Stimulated activated naive B cell treated with anti-CD40 and anti-IgM and Interleukin-4, amounts not matched to agents 10 μg/mL and 1 μg/mL and 100 μg/mL, for 72 hours (primary cell): ENCODE measurements around the gene HS6ST3.
A peak's percentile ranks its signal among the peaks of the same experiment; 100 is the strongest.

Experiments
- ATAC-seq, 2 donors: fragments of 150-1000 bp; cut with Tn5 transposase; replicated peaks; 2 replicates each; pipeline ENCODE4 v1.10.0; 2021; ENCODE audit warnings: moderate library complexity in 1 of 2
- DNase-seq: peaks from one replicate; pipeline ENCODE4 v3.0.0; 2021
- H3K27ac Mint-ChIP-seq: one replicate; pipeline ENCODE4 v1.8.0; 2022; ENCODE audit warnings: mild to moderate bottlenecking, mixed read lengths
- H3K27me3 Mint-ChIP-seq, 2 donors: one replicate each; pipeline ENCODE4 v1.8.0; 2022; ENCODE audit warnings: mixed read lengths in 2 of 2
- H3K36me3 Mint-ChIP-seq, 2 donors: one replicate each; pipeline ENCODE4 v1.8.0; 2022; ENCODE audit warnings: mixed read lengths in 2 of 2, mild to moderate bottlenecking in 1 of 2
- H3K4me1 Mint-ChIP-seq, 2 donors: one replicate each; pipeline ENCODE4 v1.8.0; 2022; ENCODE audit warnings: mixed read lengths in 2 of 2, mild to moderate bottlenecking in 1 of 2
- H3K4me3 Mint-ChIP-seq, 2 donors: one replicate each; pipeline ENCODE4 v1.8.0; 2022; ENCODE audit warnings: mild to moderate bottlenecking in 2 of 2, mixed read lengths in 2 of 2, moderate library complexity in 1 of 2
- H3K9me3 Mint-ChIP-seq, 2 donors: one replicate each; pipeline ENCODE4 v1.8.0; 2022; ENCODE audit warnings: mixed read lengths in 2 of 2, mild to moderate bottlenecking in 1 of 2

The HS6ST3 gene

GRCh38 chr13:96431044-96431581, 341.2 kb downstream of the HS6ST3 start:
- Mint-ChIP-seq H3K27ac (no peak overlapping the region), H3K36me3 (no peaks in the 10 kb centered on the region), H3K27me3 (no peaks in the 10 kb centered on the region), H3K4me3 (no peak overlapping the region), H3K4me1 (no peaks in the 10 kb centered on the region), H3K9me3 (peaks cover 0 to 18% of the 10 kb centered on the region in 2 donors)
- DNase-seq (no peak), ATAC-seq (no peak)

- H3K36me3 Mint-ChIP-seq, result no peaks in the 10 kb centered on the region
- no peak overlapping the region for H3K4me3 Mint-ChIP-seq
- no peaks in the 10 kb centered on the region for H3K4me1 Mint-ChIP-seq
- peaks cover 5 to 8% of the 10 kb centered on the region in 2 donors for H3K9me3 Mint-ChIP-seq
- ATAC-seq, result no peak
- no peak for DNase-seq
- no peak overlapping the region for H3K27ac Mint-ChIP-seq
- H3K27me3 Mint-ChIP-seq, result no peaks in the 10 kb centered on the region
Observed at GRCh38 chr13:96444676-96445075, 354.8 kb downstream of the HS6ST3 start.

- Mint-ChIP-seq H3K4me3 (no peak overlapping the region), H3K9me3 (peaks cover 4 to 5% of the 10 kb centered on the region in 2 donors), H3K27me3 (no peaks in the 10 kb centered on the region), H3K36me3 (no peaks in the 10 kb centered on the region), H3K27ac (no peak overlapping the region), H3K4me1 (no peaks in the 10 kb centered on the region)
- ATAC-seq (no peak), DNase-seq (no peak)
Observed at GRCh38 chr13:96449920-96450319, 360.0 kb downstream of the HS6ST3 start.

- H3K4me3 Mint-ChIP-seq, result no peak overlapping the region
- H3K4me1 Mint-ChIP-seq, result no peaks in the 10 kb centered on the region
- no peak for DNase-seq
- H3K9me3 Mint-ChIP-seq, result peaks cover 4 to 5% of the 10 kb centered on the region in 2 donors
- ATAC-seq, result no peak
- H3K27me3 Mint-ChIP-seq, result no peaks in the 10 kb centered on the region
- H3K27ac Mint-ChIP-seq, result no peak overlapping the region
- H3K36me3 Mint-ChIP-seq, result no peaks in the 10 kb centered on the region
Observed at GRCh38 chr13:96450326-96451020, 360.6 kb downstream of the HS6ST3 start.

GRCh38 chr13:96454466-96454865, 364.6 kb downstream of the HS6ST3 start:
- DNase-seq, result no peak
- Mint-ChIP-seq H3K9me3 (peaks cover 0 to 1% of the 10 kb centered on the region in 2 donors), H3K4me3 (no peak overlapping the region), H3K27ac (no peak overlapping the region), H3K4me1 (no peaks in the 10 kb centered on the region), H3K27me3 (no peaks in the 10 kb centered on the region), H3K36me3 (no peaks in the 10 kb centered on the region)
- ATAC-seq, result no peak

- H3K9me3 Mint-ChIP-seq, result peaks cover 5% of the 10 kb centered on the region in 2 donors
- H3K27ac Mint-ChIP-seq, result no peak overlapping the region
- DNase-seq (no peak), ATAC-seq (no peak)
- no peak overlapping the region for H3K4me3 Mint-ChIP-seq
- H3K4me1 Mint-ChIP-seq, result no peaks in the 10 kb centered on the region
- no peaks in the 10 kb centered on the region for H3K36me3 Mint-ChIP-seq
- no peaks in the 10 kb centered on the region for H3K27me3 Mint-ChIP-seq
Observed at GRCh38 chr13:96460609-96461008, 370.7 kb downstream of the HS6ST3 start.

GRCh38 chr13:96473526-96474180, 383.7 kb downstream of the HS6ST3 start:
- DNase-seq (no peak), ATAC-seq (no peak)
- no peak overlapping the region for H3K4me3 Mint-ChIP-seq
- no peaks in the 10 kb centered on the region for H3K27me3 Mint-ChIP-seq
- no peaks in the 10 kb centered on the region for H3K36me3 Mint-ChIP-seq
- no peak overlapping the region for H3K27ac Mint-ChIP-seq
- no peaks in the 10 kb centered on the region for H3K4me1 Mint-ChIP-seq
- peaks cover 9 to 12% of the 10 kb centered on the region in 2 donors for H3K9me3 Mint-ChIP-seq

- H3K27me3 Mint-ChIP-seq, result no peaks in the 10 kb centered on the region
- H3K4me1 Mint-ChIP-seq, result no peaks in the 10 kb centered on the region
- H3K27ac Mint-ChIP-seq, result no peak overlapping the region
- no peak for DNase-seq
- H3K36me3 Mint-ChIP-seq, result no peaks in the 10 kb centered on the region
- no peak overlapping the region for H3K4me3 Mint-ChIP-seq
- H3K9me3 Mint-ChIP-seq, result peaks cover 11 to 12% of the 10 kb centered on the region in 2 donors
- ATAC-seq, result no peak
Observed at GRCh38 chr13:96474181-96474557, 384.3 kb downstream of the HS6ST3 start.

- no peaks in the 10 kb centered on the region for H3K4me1 Mint-ChIP-seq
- peaks cover 12 to 13% of the 10 kb centered on the region in 2 donors for H3K9me3 Mint-ChIP-seq
- H3K27ac Mint-ChIP-seq, result no peak overlapping the region
- H3K36me3 Mint-ChIP-seq, result no peaks in the 10 kb centered on the region
- H3K27me3 Mint-ChIP-seq, result no peaks in the 10 kb centered on the region
- no peak for ATAC-seq
- no peak for DNase-seq
- no peak overlapping the region for H3K4me3 Mint-ChIP-seq
Observed at GRCh38 chr13:96475103-96475502, 385.2 kb downstream of the HS6ST3 start.

GRCh38 chr13:96481482-96481881, 391.6 kb downstream of the HS6ST3 start:
- H3K4me1 Mint-ChIP-seq, result no peaks in the 10 kb centered on the region
- no peaks in the 10 kb centered on the region for H3K36me3 Mint-ChIP-seq
- ATAC-seq (no peak), DNase-seq (no peak)
- no peaks in the 10 kb centered on the region for H3K27me3 Mint-ChIP-seq
- H3K4me3 Mint-ChIP-seq, result no peak overlapping the region
- peaks cover 4 to 6% of the 10 kb centered on the region in 2 donors for H3K9me3 Mint-ChIP-seq
- no peak overlapping the region for H3K27ac Mint-ChIP-seq

GRCh38 chr13:96490496-96490989, 400.6 kb downstream of the HS6ST3 start:
- no peak overlapping the region for H3K27ac Mint-ChIP-seq
- H3K36me3 Mint-ChIP-seq, result no peaks in the 10 kb centered on the region
- H3K4me3 Mint-ChIP-seq, result no peak overlapping the region
- no peaks in the 10 kb centered on the region for H3K4me1 Mint-ChIP-seq
- no peak for DNase-seq
- H3K27me3 Mint-ChIP-seq, result no peaks in the 10 kb centered on the region
- H3K9me3 Mint-ChIP-seq, result peaks cover 4 to 6% of the 10 kb centered on the region in 2 donors
- no peak for ATAC-seq

GRCh38 chr13:96491103-96491502, 401.2 kb downstream of the HS6ST3 start:
- Mint-ChIP-seq H3K27ac (no peak overlapping the region), H3K4me3 (no peak overlapping the region), H3K9me3 (peaks cover 4 to 6% of the 10 kb centered on the region in 2 donors), H3K27me3 (no peaks in the 10 kb centered on the region), H3K4me1 (no peaks in the 10 kb centered on the region), H3K36me3 (no peaks in the 10 kb centered on the region)
- ATAC-seq, result no peak
- DNase-seq, result no peak

GRCh38 chr13:96492766-96493165, 402.9 kb downstream of the HS6ST3 start:
- H3K27me3 Mint-ChIP-seq, result no peaks in the 10 kb centered on the region
- no peak for ATAC-seq
- DNase-seq, result no peak
- H3K4me3 Mint-ChIP-seq, result no peak overlapping the region
- no peak overlapping the region for H3K27ac Mint-ChIP-seq
- peaks cover 9% of the 10 kb centered on the region in 2 donors for H3K9me3 Mint-ChIP-seq
- H3K4me1 Mint-ChIP-seq, result no peaks in the 10 kb centered on the region
- H3K36me3 Mint-ChIP-seq, result no peaks in the 10 kb centered on the region

GRCh38 chr13:96499656-96500055, 409.7 kb downstream of the HS6ST3 start:
- Mint-ChIP-seq H3K27ac (no peak overlapping the region), H3K4me1 (no peaks in the 10 kb centered on the region), H3K36me3 (no peaks in the 10 kb centered on the region), H3K4me3 (no peak overlapping the region), H3K27me3 (no peaks in the 10 kb centered on the region), H3K9me3 (peaks cover 3 to 10% of the 10 kb centered on the region in 2 donors)
- no peak for DNase-seq
- ATAC-seq, result no peak

- ATAC-seq, result peak in 1 of 2 donors; percentile 39
Observed at GRCh38 chr13:96500953-96501352, 411.0 kb downstream of the HS6ST3 start.

More at GRCh38 chr13:96500953-96501352, 411.0 kb downstream of the HS6ST3 start:
- Mint-ChIP-seq H3K4me3 (no peak overlapping the region), H3K27me3 (no peaks in the 10 kb centered on the region), H3K4me1 (no peaks in the 10 kb centered on the region), H3K27ac (no peak overlapping the region), H3K9me3 (peaks cover 3 to 8% of the 10 kb centered on the region in 2 donors), H3K36me3 (no peaks in the 10 kb centered on the region)
- no peak for DNase-seq
